ENCODE measurements around the gene KIF17. TPM values are rescaled to one million over a fixed set of nuclear protein-coding genes. Genes with fewer than 3 reads are reported as not detected.

KIF17 gene
- total RNA-seq, 1 donor from 2014 or later: 1.1 TPM

GRCh38 chr1:20634065-20634593 is 83.7 kb downstream of the KIF17 start:
- Mint-ChIP-seq H3K9me3 (ENCODE audit: low read depth) (no peaks in the 10 kb centered on the region), H3K36me3 (ENCODE audit: insufficient read depth) (peaks cover 2% of the 10 kb centered on the region), H3K27ac (peak overlapping the region; percentile 78), H3K4me1 (ENCODE audit: low read depth) (peaks cover 3% of the 10 kb centered on the region), H3K27me3 (no peaks in the 10 kb centered on the region), H3K4me3 (ENCODE audit: low read depth) (peak overlapping the region; percentile 84)
- no peak for TF ChIP-seq CTCF (IDR thresholded peaks at IDR 0.05; ENCODE audit: unreplicated experiment)
- no peak for DNase-seq (ENCODE audit: low spot score, unreplicated experiment)

GRCh38 chr1:20633190-20634064 is 84.4 kb downstream of the KIF17 start, which contains the start of gene PINK1:
Gene PINK1 (plus strand): TSS chr1:20633458. CDS start chr1:20633549, 91 bp downstream.
- Mint-ChIP-seq H3K4me3 (ENCODE audit: low read depth) (peak within 1 kb of the TSS; percentile 84), H3K9me3 (ENCODE audit: low read depth) (no peaks in the 10 kb centered on the region), H3K27ac (peak within 1 kb of the TSS; percentile 78), H3K36me3 (ENCODE audit: insufficient read depth) (no peaks in the 10 kb centered on the region), H3K27me3 (no peaks in the 10 kb centered on the region), H3K4me1 (ENCODE audit: low read depth) (peaks cover 3% of the 10 kb centered on the region)
- TF ChIP-seq CTCF (IDR thresholded peaks at IDR 0.05; ENCODE audit: unreplicated experiment): peak; percentile 100
- DNase-seq (ENCODE audit: low spot score, unreplicated experiment): peak; percentile 90

GRCh38 chr1:20632386-20632785 is 85.4 kb downstream of the KIF17 start:
- peaks cover 1% of the 10 kb centered on the region for H3K27me3 Mint-ChIP-seq

GRCh38 chr1:20630729-20631128 is 87.1 kb downstream of the KIF17 start:
- peaks cover 3% of the 10 kb centered on the region for H3K4me1 Mint-ChIP-seq (ENCODE audit: low read depth)
- DNase-seq (ENCODE audit: low spot score, unreplicated experiment): no peak
- no peak overlapping the region for H3K4me3 Mint-ChIP-seq (ENCODE audit: low read depth)
- H3K27me3 Mint-ChIP-seq: peaks cover 10% of the 10 kb centered on the region
- no peak overlapping the region for H3K27ac Mint-ChIP-seq
- H3K36me3 Mint-ChIP-seq (ENCODE audit: insufficient read depth): no peaks in the 10 kb centered on the region
- H3K9me3 Mint-ChIP-seq (ENCODE audit: low read depth): no peaks in the 10 kb centered on the region
- TF ChIP-seq CTCF (IDR thresholded peaks at IDR 0.05; ENCODE audit: unreplicated experiment): no peak

More at GRCh38 chr1:20632386-20632785, 85.4 kb downstream of the KIF17 start:
- H3K36me3 Mint-ChIP-seq (ENCODE audit: insufficient read depth): no peaks in the 10 kb centered on the region
- H3K9me3 Mint-ChIP-seq (ENCODE audit: low read depth): no peaks in the 10 kb centered on the region
- H3K4me3 Mint-ChIP-seq (ENCODE audit: low read depth): peak overlapping the region; percentile 64
- no peak overlapping the region for H3K27ac Mint-ChIP-seq
- no peak for DNase-seq (ENCODE audit: low spot score, unreplicated experiment)
- H3K4me1 Mint-ChIP-seq (ENCODE audit: low read depth): peaks cover 3% of the 10 kb centered on the region
- no peak for TF ChIP-seq CTCF (IDR thresholded peaks at IDR 0.05; ENCODE audit: unreplicated experiment)

- H3K4me1 Mint-ChIP-seq (ENCODE audit: low read depth): no peaks in the 10 kb centered on the region
- H3K9me3 Mint-ChIP-seq (ENCODE audit: low read depth): no peaks in the 10 kb centered on the region
- DNase-seq (ENCODE audit: low spot score, unreplicated experiment): no peak
- no peak overlapping the region for H3K4me3 Mint-ChIP-seq (ENCODE audit: low read depth)
- H3K27me3 Mint-ChIP-seq: peaks cover 15% of the 10 kb centered on the region
- no peak for TF ChIP-seq CTCF (IDR thresholded peaks at IDR 0.05; ENCODE audit: unreplicated experiment)
- H3K27ac Mint-ChIP-seq: no peak overlapping the region
- no peaks in the 10 kb centered on the region for H3K36me3 Mint-ChIP-seq (ENCODE audit: insufficient read depth)
These were observed 91.3 kb downstream of the KIF17 start for GRCh38 chr1:20626524-20626923.
